HepG2 (cell line): ENCODE measurements around the gene RRP36. TPM values are rescaled to one million over a fixed set of nuclear protein-coding genes. Genes with fewer than 3 reads are reported as not detected.
A peak's percentile ranks its signal among the peaks of the same experiment; 100 is the strongest.

ENCODE experiments used
- AKAP8 ChIP-seq: sonication (generic); formaldehyde crosslinking; IDR thresholded peaks from 2 replicates; pipeline ENCODE4 v1.5.1; 2020; ENCODE audit warnings: mild to moderate bottlenecking, missing genetic modification reagents
- ERF ChIP-seq: IDR thresholded peaks from 2 replicates; pipeline ENCODE4 v1.6.1; 2018; ENCODE audit warnings: missing biosample characterization, missing genetic modification reagents
- EZH2 ChIP-seq: conservative IDR thresholded peaks from 2 replicates; pipeline ENCODE4 v1.6.1; 2012; ENCODE audit warnings: mild to moderate bottlenecking, low read depth, low read length, moderate library complexity
- FOXA1 ChIP-seq, 2 experiments: fragments of 450-650 bp in 1 of 2; sonication (generic) in 1 of 2; formaldehyde crosslinking in 1 of 2; IDR thresholded peaks; 2 replicates each; pipeline versions ENCODE4 v1.4.0 to v1.6.1; 2016 to 2020; ENCODE audit warnings: missing genetic modification reagents in 1 of 2
- HNF4A ChIP-seq: sonication (generic); formaldehyde crosslinking; IDR thresholded peaks from 2 replicates; pipeline ENCODE4 v1.4.0; 2020; ENCODE audit warnings: missing genetic modification reagents
- KLF13 ChIP-seq: sonication (generic); formaldehyde crosslinking; IDR thresholded peaks from 2 replicates; pipeline ENCODE4 v1.4.0; 2020; ENCODE audit warnings: mild to moderate bottlenecking, missing genetic modification reagents
- MED8 ChIP-seq: sonication (generic); formaldehyde crosslinking; IDR thresholded peaks from 2 replicates; pipeline ENCODE4 v1.8.1; 2023; ENCODE audit warnings: mild to moderate bottlenecking, missing genetic modification reagents; ENCODE audit not compliant: insufficient replicate concordance
- MTA3 ChIP-seq: sonication (generic); formaldehyde crosslinking; IDR thresholded peaks from 2 replicates; pipeline ENCODE4 v1.4.0; 2020; ENCODE audit warnings: missing genetic modification reagents
- MYNN ChIP-seq: sonication (generic); formaldehyde crosslinking; IDR thresholded peaks from 2 replicates; pipeline ENCODE4 v1.4.0; 2020; ENCODE audit warnings: mild to moderate bottlenecking, low read depth, missing genetic modification reagents
- POLR2AphosphoS2 ChIP-seq: IDR thresholded peaks from 2 replicates; pipeline ENCODE4 v1.6.1; 2011; ENCODE audit warnings: low read depth, low read length, improper control_type of control experiment
- RBFOX2 ChIP-seq: fragments of 200-400 bp; formaldehyde crosslinking; IDR thresholded peaks from 2 replicates; pipeline ENCODE4 v1.6.1; 2017; ENCODE audit warnings: low read depth, mild to moderate bottlenecking, low read length
- RFX1 ChIP-seq: fragments of 450-650 bp; IDR thresholded peaks from 2 replicates; pipeline ENCODE4 v1.6.1; 2017
- RFX3 ChIP-seq: IDR thresholded peaks from 2 replicates; pipeline ENCODE4 v1.6.1; 2016; ENCODE audit warnings: missing biosample characterization, missing genetic modification reagents
- SIN3A ChIP-seq: IDR thresholded peaks from 2 replicates; pipeline ENCODE4 v1.6.1; 2011; ENCODE audit warnings: low read depth, mild to moderate bottlenecking, control low read depth, low read length, borderline replicate concordance
- SSRP1 ChIP-seq: IDR thresholded peaks from 2 replicates; pipeline ENCODE4 v1.6.1; 2016; ENCODE audit warnings: control low read depth
- TARDBP ChIP-seq: sonication (generic); formaldehyde crosslinking; IDR thresholded peaks from 2 replicates; pipeline ENCODE4 v1.8.0; 2022; ENCODE audit warnings: mild to moderate bottlenecking, missing genetic modification reagents
- TGIF2 ChIP-seq: IDR thresholded peaks from 2 replicates; pipeline ENCODE4 v1.6.1; 2016; ENCODE audit warnings: control low read depth, missing compliant biosample characterization
- ZBTB20 ChIP-seq: sonication (generic); formaldehyde crosslinking; IDR thresholded peaks from 2 replicates; pipeline ENCODE4 v1.8.1; 2023; ENCODE audit warnings: missing genetic modification reagents, low read depth, mild to moderate bottlenecking, borderline replicate concordance
- ZNF20 ChIP-seq: sonication (generic); formaldehyde crosslinking; IDR thresholded peaks from 2 replicates; pipeline ENCODE4 v1.4.0; 2020; ENCODE audit warnings: mild to moderate bottlenecking, moderate library complexity, missing genetic modification reagents
- ZNF225 ChIP-seq: sonication (generic); formaldehyde crosslinking; IDR thresholded peaks from 2 replicates; pipeline ENCODE4 v1.4.0; 2020; ENCODE audit warnings: mild to moderate bottlenecking, missing genetic modification reagents
- ZNF317 ChIP-seq: sonication (generic); formaldehyde crosslinking; IDR thresholded peaks from 2 replicates; pipeline ENCODE4 v1.5.0; 2020; ENCODE audit warnings: mild to moderate bottlenecking, missing genetic modification reagents
- ZNF562 ChIP-seq: sonication (generic); formaldehyde crosslinking; IDR thresholded peaks from 2 replicates; pipeline ENCODE4 v1.8.0; 2022; ENCODE audit warnings: missing genetic modification reagents, borderline replicate concordance
- ZNF747 ChIP-seq: sonication (generic); formaldehyde crosslinking; IDR thresholded peaks from 2 replicates; pipeline ENCODE4 v1.8.1; 2023; ENCODE audit warnings: missing genetic modification reagents, mild to moderate bottlenecking, borderline replicate concordance
- ZNF788 ChIP-seq: sonication (generic); formaldehyde crosslinking; IDR thresholded peaks from 2 replicates; pipeline ENCODE4 v1.5.0; 2020; ENCODE audit warnings: mild to moderate bottlenecking, missing genetic modification reagents, borderline replicate concordance
- polyA plus RNA-seq, 8 experiments: library from polyadenylated mRNA; depleted of rRNA in 3 of 8; stranded (reverse) in 7 of 8; unstranded in 1 of 8; fragments of >200 nt; fragmentation: Illumina TruSeq in 4 of 8; extraction: Trizol in 4 of 8; gene quantifications; 2 replicates each; pipeline versions ENCODE4 v1.2.1 to v1.2.3, GENCODE V29; 2011 to 2016; ENCODE audit warnings: low read depth in 4 of 8, missing spikeins in 1 of 8, mixed read lengths in 1 of 8; ENCODE audit not compliant: insufficient read depth in 1 of 8
- total RNA-seq, 5 experiments: library from RNA; depleted of rRNA; stranded (reverse); fragments of >200 nt; fragmentation: Illumina TruSeq; extraction: Trizol; gene quantifications; 2 replicates each; pipeline ENCODE4 v1.2.3, GENCODE V29; 2016; ENCODE audit warnings: low read depth in 1 of 5
- TF ChIP-seq, protein P1 (sequence below): sonication (generic); formaldehyde crosslinking; IDR thresholded peaks from 2 replicates; pipeline ENCODE4 v1.9.0; 2021; ENCODE audit warnings: missing genetic modification reagents, mild to moderate bottlenecking, borderline replicate concordance
- TF ChIP-seq, protein P2 (sequence below): sonication (generic); formaldehyde crosslinking; IDR thresholded peaks from 2 replicates; pipeline ENCODE4 v1.4.0; 2020; ENCODE audit warnings: missing genetic modification reagents
- TF ChIP-seq, protein P3 (sequence below): sonication (generic); formaldehyde crosslinking; IDR thresholded peaks from 2 replicates; pipeline ENCODE4 v1.5.0; 2020; ENCODE audit warnings: mild to moderate bottlenecking, low read depth, missing genetic modification reagents, borderline replicate concordance
- TF ChIP-seq, protein P4 (sequence below): sonication (generic); formaldehyde crosslinking; IDR thresholded peaks from 2 replicates; pipeline ENCODE4 v1.4.0; 2020; ENCODE audit warnings: missing genetic modification reagents

Gene RRP36
- total and polyA plus RNA-seq, 2 of the 13 experiments (the other 11 are each of a cell fraction or from before 2014, with no cell fraction given) = 29.5 to 144 TPM

DNA sequence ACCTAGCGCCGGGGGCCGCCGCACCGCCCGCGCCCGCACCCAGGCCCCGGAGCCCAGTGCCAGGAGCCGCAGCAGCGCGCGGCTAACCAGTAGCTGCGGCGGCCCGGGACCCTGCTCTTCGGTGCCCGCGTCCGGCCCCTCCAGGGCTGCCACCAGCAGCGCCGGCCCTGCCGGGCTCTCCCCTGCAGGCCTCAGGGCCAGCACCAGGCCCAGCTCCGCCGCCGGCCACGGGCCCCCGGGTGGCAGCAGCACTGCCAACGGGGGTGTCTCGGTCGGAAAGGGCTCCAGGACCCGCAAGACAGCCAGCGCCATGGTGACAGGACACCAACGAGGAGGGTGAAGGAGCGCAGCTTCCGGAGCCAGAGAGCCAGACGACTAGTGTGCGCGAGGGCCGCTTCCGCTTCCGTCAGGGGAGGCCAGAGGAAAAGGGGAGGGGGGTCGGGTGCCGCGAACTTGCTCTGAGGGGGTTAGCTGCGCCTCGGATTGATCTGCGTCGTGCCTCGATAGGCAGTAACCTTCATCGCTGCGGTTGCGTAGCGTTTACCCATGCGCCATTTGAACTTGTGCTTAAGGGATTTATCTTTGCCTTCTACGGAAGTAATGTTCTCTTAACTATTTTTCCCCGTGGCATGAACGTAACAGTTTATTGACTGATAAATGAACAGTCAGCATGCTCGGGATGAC lies 42.4 kb upstream of the RRP36 start, which contains the start of gene PEX6 (continued):
- TF ChIP-seq, protein P1, sequence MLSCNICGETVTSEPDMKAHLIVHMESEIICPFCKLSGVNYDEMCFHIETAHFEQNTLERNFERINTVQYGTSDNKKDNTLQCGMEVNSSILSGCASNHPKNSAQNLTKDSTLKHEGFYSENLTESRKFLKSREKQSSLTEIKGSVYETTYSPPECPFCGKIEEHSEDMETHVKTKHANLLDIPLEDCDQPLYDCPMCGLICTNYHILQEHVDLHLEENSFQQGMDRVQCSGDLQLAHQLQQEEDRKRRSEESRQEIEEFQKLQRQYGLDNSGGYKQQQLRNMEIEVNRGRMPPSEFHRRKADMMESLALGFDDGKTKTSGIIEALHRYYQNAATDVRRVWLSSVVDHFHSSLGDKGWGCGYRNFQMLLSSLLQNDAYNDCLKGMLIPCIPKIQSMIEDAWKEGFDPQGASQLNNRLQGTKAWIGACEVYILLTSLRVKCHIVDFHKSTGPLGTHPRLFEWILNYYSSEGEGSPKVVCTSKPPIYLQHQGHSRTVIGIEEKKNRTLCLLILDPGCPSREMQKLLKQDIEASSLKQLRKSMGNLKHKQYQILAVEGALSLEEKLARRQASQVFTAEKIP (CRISPR knock-in tag) = no peak
- TF ChIP-seq ZNF20 (CRISPR knock-in tag) (no peak), MYNN (no peak; the same call in 1 of the 2 replicates), TARDBP (CRISPR knock-in tag) (no peak), MED8 (CRISPR knock-in tag) (no peak), KLF13 (CRISPR knock-in tag) (0 out of 2 replicates have a peak, but pooled peaks have one; percentile 54), POLR2AphosphoS2 (no peak), SSRP1 (CRISPR knock-in tag) (no peak), ZNF747 (no peak), ZNF562 (CRISPR knock-in tag) (no peak), RBFOX2 (peak; percentile 98), ZNF788 (peak; percentile 90; the same call in 1 of the 2 replicates), EZH2 (no peak), AKAP8 (CRISPR knock-in tag) (no peak), ERF (peak; percentile 97), RFX1 (no peak), RFX3 (no peak), ZBTB20 (CRISPR knock-in tag) (peak; percentile 69; the same call in 1 of the 2 replicates), TGIF2 (peak; percentile 84), HNF4A (CRISPR knock-in tag) (no peak), MTA3 (CRISPR knock-in tag) (no peak), FOXA1 (IDR thresholded peaks at IDR 0.05) (no peak), FOXA1 (CRISPR knock-in tag; IDR thresholded peaks at IDR 0.05) (no peak), SIN3A (peak; percentile 87), ZNF317 (CRISPR knock-in tag) (peak; percentile 87), ZNF225 (CRISPR knock-in tag) (peak; percentile 74)
- TF ChIP-seq, protein P2, sequence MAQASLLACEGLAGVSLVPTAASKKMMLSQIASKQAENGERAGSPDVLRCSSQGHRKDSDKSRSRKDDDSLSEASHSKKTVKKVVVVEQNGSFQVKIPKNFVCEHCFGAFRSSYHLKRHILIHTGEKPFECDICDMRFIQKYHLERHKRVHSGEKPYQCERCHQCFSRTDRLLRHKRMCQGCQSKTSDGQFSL (CRISPR knock-in tag) = no peak; the same call in 1 of the 2 replicates
- TF ChIP-seq, protein P3, sequence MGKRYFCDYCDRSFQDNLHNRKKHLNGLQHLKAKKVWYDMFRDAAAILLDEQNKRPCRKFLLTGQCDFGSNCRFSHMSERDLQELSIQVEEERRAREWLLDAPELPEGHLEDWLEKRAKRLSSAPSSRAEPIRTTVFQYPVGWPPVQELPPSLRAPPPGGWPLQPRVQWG (CRISPR knock-in tag) = no peak
- TF ChIP-seq, protein P4, sequence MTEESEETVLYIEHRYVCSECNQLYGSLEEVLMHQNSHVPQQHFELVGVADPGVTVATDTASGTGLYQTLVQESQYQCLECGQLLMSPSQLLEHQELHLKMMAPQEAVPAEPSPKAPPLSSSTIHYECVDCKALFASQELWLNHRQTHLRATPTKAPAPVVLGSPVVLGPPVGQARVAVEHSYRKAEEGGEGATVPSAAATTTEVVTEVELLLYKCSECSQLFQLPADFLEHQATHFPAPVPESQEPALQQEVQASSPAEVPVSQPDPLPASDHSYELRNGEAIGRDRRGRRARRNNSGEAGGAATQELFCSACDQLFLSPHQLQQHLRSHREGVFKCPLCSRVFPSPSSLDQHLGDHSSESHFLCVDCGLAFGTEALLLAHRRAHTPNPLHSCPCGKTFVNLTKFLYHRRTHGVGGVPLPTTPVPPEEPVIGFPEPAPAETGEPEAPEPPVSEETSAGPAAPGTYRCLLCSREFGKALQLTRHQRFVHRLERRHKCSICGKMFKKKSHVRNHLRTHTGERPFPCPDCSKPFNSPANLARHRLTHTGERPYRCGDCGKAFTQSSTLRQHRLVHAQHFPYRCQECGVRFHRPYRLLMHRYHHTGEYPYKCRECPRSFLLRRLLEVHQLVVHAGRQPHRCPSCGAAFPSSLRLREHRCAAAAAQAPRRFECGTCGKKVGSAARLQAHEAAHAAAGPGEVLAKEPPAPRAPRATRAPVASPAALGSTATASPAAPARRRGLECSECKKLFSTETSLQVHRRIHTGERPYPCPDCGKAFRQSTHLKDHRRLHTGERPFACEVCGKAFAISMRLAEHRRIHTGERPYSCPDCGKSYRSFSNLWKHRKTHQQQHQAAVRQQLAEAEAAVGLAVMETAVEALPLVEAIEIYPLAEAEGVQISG (CRISPR knock-in tag) = peak; percentile 98
